ENCODE measurements around the gene ZNF462.

Gene ZNF462

DNA sequence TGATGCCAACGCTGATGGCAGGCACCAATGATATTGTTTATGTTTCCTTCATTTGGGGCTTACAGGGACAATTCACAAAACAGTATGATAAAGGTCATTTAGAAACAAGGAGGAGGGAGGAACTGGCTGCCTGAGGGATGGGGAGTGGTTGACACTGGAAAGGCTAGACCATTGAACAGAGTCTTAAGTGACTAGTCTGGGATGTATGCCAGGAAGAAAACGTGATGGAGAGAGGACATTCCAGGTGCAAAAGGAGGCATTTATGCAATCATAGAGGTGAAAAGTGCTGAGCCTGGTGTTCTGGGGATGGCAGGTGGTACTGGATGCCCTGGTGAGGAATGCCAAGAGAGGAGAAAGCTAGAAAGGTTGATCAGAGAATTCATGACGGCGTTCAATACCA, 153.4 kb downstream of the ZNF462 start:
- DNase-seq = no peak

- no peak for DNase-seq
Measured at GRCh38 chr9:107018861-107019545, 156.0 kb downstream of the ZNF462 start.

- peak; percentile 40 for DNase-seq
Measured at GRCh38 chr9:107020040-107020530, 157.1 kb downstream of the ZNF462 start.

DNA sequence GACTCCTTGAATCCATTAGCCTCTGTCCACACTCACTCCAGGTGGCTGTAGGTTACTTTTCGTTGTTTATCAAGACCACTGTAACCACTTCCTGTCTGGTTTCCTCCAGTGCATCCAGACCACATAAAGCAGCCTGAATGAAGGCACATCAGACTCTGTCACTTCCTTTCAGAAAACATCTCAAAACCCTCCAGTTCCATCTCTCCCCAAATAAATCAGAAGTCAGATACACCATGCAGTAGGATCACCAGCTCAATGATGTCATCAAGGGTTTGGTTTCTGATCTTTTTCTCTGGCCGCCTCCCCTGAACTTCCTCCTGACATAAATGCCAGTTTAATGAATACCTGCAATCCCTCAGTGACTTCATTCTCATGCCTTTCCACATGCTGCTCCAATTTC, 161.2 kb downstream of the ZNF462 start:
- no peak for DNase-seq

DNA sequence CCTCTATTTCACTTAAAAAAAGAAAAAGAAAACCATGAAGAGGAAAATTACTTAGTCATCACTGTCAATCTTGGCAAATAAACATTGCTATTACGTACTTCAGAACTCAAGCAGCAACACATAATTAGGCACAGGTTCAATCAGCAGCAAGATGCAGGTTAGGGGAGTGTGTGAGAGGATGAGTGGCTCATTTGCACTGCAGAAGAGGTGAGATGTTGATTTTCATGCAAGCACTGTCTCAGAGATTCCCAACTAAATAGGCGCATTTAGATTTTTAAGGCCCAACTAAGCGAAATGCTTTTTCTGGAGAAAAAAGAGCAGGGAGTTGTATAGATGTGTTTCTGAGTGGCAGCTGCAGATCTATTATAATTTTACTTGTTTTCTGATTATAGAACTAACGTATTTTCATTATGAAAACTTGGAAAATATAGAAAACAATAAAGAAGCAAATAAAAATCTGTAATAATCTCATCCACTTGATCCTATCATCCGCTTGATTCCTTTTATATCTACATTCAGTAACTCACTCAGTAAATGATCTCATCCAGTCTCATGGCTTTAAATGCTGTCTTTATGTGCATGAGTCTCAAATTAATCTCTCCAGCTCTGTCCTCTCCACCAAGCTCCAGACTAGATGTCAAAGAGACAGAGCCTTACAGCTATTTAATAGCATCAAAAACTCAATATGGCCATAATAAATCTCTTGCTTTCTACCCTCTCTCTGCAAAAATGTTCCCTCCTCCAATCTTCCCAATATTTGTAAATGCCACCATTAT, 162.5 kb downstream of the ZNF462 start:
- no peak for DNase-seq

- DNase-seq = no peak
Measured at GRCh38 chr9:107029146-107029545, 166.2 kb downstream of the ZNF462 start.

- no peak for DNase-seq
Measured at GRCh38 chr9:107033966-107034365, 171.0 kb downstream of the ZNF462 start.

GRCh38 chr9:107034831-107035230, 171.9 kb downstream of the ZNF462 start:
- DNase-seq = no peak

- no peak for DNase-seq
Measured at GRCh38 chr9:107036367-107036766, 173.4 kb downstream of the ZNF462 start.

GRCh38 chr9:107039542-107039941, 176.6 kb downstream of the ZNF462 start:
- DNase-seq = peak; percentile 43

GRCh38 chr9:107042606-107043005, 179.6 kb downstream of the ZNF462 start:
- no peak for DNase-seq

GRCh38 chr9:107043886-107044285, 180.9 kb downstream of the ZNF462 start:
- DNase-seq = no peak

DNA sequence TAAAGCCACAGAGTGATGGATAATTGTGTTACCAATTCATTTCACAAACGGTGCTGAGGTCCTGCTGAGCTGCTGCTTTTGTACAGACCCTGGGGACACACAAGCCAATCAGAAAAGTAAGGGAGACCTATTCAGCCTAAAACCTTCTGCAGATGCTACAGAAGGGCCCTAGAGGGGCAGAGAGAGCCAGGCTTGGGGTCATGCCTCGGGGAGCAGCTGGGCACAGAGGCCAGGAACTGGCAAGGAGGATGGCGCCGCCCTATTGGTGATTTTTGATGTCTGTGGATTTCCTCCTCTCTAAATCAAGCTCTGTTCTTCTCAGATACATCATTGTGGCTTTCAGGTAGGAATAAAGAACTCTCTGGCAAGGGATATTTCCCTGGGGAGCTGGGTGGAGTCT, 181.9 kb downstream of the ZNF462 start:
- DNase-seq = no peak

GRCh38 chr9:107046692-107047091, 183.7 kb downstream of the ZNF462 start:
- DNase-seq = no peak

GRCh38 chr9:107049046-107049802, 186.3 kb downstream of the ZNF462 start:
- no peak for DNase-seq

- DNase-seq = no peak
Measured at GRCh38 chr9:107049803-107050184, 186.8 kb downstream of the ZNF462 start.

DNA sequence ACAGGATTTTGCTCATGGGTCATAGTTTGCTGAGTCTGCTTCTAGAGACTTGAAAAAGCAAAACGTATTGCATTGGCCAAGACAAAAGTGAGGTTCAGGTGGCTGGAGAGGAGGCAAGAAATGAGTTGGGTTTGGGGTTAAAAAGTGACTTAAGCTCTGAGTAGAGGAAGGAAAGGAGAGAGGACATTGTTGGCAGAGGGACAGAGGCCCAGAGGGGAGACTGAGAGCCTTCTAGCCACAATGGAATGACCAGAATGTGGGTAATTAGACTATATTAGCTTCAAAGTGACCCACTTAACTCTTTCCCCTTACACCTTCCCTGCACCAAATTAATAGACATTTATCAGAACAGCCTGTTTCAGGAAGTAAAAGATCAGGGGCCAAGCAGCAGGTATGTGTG, 188.4 kb downstream of the ZNF462 start:
- no peak for DNase-seq

GRCh38 chr9:107054146-107054545, 191.2 kb downstream of the ZNF462 start:
- no peak for DNase-seq

DNA sequence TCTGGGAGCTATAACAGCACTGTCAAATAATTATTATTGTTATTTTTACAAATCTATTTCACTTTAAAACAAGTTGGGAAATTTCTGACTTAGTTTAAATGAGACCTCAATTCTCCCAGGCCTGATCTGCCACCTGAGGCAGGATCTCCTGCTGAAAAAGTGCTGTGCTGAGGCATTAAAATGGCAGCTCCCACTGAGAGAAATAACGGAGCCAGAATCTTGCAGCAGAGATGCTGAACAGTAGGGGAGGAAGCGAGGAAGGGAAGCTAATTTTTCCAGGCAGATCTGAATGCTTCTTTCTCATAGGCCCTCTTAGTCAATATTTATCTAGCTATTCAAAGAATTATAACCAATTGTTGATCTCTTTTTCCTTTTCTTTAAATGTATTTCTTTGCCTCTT, 196.3 kb downstream of the ZNF462 start:
- no peak for DNase-seq

GRCh38 chr9:107060062-107060461, 197.1 kb downstream of the ZNF462 start:
- DNase-seq = no peak
